GM18868 (cell line): ENCODE measurements around the gene CREB1.
A peak's percentile ranks its signal among the peaks of the same experiment; 100 is the strongest.
"Not testable (repeated sequence)": the region's sequence is repeated elsewhere in the genome, so short reads cannot be mapped to it uniquely, and the experiment has no call there.

Experiments used
- ATAC-seq: cut with Tn5 transposase; IDR thresholded peaks from one replicate; pipeline ENCODE4 v1.9.1; 2021; ENCODE audit warnings: mild to moderate bottlenecking, moderate library complexity; ENCODE audit not compliant: unreplicated experiment

The CREB1 gene

DNA sequence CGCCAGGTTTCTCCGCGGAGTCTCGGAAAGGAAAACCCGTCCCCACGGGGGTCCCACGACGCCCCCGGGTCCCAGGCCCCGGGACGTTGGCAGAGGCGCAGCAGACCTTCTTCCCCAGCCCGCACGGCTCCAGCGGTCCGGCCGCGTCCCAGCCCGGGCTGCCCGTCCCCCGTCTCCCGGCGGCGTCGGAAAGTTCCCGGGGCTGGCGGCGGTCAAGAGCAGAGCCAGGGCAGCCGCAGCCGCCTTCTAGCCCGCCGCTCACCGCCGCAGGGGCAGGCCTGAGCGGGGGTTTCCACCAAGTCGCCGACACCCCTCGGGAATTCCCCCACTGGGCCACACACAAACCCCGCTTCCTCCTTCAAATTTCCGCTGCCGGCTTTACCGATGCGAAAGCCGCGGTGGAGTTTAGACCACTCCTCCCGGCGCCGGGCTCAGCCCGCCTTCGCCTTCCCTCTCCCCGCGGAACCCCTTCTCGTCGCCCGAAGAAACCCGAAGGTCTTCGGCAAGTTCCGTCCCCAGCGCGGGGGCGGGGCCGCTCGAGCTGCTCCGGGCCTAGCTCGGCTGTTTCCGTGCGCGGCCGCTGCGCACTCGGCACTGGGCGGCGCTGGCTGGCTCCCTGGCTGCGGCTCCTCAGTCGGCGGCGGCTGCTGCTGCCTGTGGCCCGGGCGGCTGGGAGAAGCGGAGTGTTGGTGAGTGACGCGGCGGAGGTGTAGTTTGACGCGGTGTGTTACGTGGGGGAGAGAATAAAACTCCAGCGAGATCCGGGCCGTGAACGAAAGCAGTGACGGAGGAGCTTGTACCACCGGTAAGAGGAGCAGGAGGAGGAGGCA is at the start of gene CREB1:
Gene CREB1, plus strand, starts transcription at position 633 of the 830 bp plus-strand sequence. CDS start 25,674 bp downstream, outside the sequence.
- peak; percentile 83 for ATAC-seq

DNA sequence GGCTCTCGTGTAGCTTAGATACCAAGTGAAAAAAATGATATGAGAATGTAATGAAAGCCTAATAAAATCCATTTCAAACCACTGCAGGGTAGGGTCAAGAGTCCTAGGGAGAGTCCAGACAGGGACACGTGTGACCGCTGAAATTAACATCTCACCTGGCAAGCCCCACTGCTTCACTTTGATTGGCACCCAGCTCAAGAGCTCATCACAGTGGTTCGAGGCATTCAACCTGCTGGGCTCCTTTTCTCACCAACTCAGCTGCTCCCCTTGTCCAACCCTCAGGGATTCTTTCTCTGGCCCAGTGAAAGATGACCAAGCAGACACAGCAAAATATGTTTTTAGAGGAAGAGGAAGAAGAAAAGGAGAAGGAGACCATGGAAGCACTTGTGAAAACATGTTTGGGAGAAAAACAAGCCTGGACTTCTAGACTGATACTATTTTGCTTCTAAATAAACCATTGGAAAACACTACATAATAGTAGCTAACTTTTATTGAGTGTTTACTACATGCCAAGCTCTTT is 49.2 kb upstream of the CREB1 start:
- ATAC-seq = no peak

DNA sequence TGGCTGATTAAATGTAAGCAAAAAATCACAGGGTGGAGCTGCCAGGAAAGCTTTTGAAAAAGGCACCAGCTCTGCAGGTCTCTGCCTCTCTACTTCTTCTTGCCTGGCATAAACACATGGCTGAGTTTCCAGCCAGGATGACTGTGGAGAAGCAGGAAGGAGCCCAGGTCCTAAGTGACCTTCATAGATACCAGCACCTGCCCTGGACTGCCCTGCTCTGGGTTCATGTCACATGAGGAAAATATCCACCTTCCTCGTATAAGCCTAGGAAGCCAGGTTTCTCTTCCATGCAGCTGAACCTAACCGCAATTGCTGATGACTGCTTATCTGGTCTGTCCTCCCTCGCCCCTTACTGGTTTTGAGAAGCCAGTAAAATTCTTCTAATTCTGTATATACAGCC is 47.8 kb upstream of the CREB1 start:
- no peak for ATAC-seq

DNA sequence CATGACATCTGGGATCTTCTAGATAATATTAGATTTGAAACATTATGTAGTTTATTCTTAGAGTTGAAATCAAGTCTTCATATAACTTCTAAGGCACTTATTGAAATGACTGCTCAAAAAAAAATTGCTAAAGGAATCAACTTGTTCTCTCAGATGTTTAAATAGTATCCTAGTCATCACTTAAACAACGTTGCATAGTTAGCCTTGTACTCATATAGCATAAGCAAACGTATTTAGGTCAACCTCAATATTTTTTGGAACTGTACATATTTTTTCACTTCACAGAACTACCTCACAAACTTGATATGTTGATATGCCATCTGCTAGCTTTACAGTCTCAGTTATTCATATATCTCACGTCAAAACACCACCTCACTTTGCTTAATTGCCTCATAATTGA is 47.1 kb upstream of the CREB1 start:
- no peak for ATAC-seq

DNA sequence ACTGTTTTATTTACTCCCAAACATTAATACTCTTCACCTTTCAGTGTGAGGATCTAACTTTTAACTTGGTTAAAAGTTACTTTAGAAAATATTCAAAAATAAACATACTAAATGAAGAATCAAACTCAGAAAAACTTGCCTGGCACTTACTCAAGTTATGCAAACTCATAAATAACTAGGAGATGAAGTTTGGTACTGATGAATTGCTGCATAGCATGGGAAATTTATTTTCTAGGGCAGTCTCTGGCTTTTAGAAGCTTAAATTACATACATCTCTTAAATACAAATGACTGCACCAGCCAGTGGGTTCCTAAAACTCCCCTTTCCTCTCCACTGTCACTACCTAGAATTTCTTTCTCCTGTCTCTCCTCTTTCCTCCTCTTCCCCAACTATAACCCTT is 46.7 kb upstream of the CREB1 start:
- ATAC-seq = no peak

DNA sequence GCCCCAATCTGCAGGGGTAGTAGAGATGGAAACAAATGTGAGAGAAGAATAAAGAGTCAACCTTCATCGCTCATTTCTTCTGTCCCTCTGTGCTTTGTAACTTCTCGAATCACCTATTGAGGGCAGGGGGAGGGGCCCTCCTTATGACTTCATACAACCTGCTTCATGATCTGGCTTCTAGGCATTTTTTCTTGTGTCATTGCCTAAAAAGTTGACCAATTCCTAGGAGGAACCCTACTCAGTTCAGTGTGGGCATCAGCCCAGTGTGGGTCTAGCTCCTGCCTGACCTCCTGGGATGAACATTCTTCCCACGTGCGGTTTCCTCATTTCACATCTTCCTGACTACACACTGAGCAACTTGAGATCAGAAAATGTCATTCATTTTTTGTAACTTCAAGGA is 46.3 kb upstream of the CREB1 start:
- no peak for ATAC-seq

DNA sequence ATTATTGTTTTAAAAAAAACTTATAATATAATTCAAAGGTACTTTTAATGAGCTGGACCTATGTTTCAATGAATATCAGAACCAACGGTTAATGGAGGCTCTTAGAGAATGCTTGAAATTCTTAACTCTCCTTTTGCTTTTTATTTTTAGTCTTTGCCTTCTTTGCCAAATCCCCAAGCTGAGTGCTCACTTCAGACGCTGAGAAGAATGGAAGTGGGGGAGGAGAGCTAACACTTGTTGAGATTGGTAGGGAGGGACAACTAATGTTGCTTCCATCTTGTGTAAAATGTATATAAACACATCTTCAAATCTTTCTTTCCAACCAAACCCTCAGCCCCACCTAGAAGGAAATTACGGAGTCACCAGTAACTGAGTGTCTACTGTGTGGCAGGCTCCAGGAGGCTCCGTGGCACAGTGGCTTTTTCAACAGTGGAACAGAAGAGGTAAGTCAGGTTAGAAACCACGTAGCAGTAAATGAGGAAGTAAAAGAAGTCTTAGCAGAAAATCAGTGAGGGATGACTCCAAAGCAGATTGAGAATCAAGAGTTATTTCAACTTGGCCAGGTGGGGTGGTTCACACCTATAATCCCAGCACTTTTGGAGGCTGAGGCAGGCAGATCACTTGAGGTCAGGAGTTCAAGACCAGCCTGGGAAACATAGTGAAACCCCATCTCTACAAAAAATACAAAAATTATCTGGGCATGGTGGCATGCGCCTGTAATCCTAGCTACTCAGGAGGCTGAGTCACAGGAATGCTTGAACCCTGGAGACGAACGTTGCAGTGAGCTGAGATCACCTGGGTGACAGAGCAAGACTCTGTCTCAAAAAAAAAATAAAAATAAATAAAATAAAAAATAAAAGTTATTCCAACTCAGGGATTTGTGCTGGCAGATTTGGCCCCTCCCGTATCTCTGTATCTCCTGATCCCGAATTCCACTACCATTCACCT is 45.0 kb upstream of the CREB1 start:
- peak; percentile 89 for ATAC-seq

DNA sequence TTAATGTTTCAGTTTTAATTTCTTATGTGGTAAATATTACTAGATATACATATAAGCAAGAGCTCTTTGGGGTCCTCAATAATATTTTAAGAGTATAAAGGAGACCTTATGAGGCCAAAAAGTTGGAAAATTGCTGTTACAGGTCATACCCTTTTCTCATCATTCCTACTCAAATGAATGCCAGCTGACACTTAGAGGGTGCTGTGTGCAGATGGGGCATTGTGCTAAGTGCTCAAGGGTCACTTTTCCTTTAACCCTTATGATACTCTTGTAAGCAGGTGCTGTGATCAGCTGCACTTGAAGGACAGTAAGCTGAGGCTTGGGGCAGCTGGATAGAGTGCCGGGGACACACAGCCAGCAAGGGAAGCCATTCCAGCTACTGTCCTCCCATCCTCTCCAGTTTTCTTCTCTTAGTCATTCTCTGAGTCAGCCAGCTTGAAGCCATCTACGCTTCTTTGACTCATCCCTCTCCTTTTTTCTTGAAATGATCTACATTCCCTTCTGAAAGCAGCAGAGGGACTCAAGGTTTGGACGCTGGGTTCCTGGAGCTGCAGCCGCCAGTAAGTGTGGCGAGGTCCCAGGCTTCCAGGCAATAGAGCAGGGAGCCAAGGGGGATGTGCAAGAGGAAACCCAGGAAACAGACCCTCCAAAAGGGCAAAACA is 42.0 kb upstream of the CREB1 start:
- no peak for ATAC-seq

DNA sequence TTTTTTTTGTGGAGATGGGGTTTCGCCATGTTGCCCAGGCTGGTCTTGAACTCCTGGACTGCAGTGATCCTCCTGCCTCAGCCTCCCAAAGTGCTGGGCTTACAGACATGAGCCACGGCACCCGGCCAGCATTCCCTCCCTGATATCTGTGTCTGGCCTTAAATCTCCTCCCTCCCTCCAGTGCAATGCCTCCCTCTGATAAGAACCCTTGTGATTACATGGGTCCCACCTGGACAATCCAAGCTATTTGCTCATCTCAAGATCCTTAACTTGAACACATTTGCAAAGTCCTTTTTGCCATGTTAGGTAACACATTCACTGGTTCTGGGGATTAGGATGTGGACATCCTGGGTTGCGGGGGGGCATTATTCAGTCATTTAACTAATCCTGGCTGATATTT is 40.5 kb upstream of the CREB1 start:
- ATAC-seq = no peak

DNA sequence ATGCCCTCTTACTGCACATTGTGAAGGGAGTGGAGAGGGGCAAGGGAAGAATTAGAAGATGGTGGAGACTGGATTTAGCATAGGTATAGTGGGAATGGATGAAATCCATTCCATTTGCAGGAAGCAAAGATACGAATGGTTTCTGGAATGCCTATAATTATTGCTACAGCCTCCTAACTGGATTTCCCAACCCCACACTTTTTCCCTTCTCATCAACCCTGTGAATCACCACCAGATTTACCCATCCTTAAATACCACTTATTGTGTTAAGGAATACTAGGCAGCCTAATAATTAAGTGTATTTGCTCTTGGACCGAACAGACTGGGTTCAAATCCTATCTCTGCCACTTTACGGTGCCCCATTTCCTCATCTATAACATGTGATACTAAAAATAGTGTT is 39.3 kb upstream of the CREB1 start:
- no peak for ATAC-seq

DNA sequence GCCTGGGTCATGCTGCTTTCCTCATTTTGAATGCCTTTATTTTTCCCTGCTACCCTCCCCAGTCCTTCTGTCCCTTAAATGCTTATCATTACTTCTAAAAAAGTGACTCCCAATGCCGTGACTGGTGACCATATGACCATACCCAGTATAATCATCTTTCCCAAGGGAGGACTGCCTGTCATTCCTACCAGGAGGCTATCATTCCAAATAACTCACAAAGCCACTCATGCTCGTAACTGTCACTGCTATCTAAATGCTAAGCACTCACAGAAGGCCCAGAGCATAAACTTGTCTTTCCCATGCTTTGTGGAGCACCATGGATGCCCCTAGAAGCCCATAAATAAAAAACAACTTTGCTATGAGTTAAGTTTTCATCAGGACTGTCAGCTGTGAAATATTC is 38.7 kb upstream of the CREB1 start:
- ATAC-seq = no peak

DNA sequence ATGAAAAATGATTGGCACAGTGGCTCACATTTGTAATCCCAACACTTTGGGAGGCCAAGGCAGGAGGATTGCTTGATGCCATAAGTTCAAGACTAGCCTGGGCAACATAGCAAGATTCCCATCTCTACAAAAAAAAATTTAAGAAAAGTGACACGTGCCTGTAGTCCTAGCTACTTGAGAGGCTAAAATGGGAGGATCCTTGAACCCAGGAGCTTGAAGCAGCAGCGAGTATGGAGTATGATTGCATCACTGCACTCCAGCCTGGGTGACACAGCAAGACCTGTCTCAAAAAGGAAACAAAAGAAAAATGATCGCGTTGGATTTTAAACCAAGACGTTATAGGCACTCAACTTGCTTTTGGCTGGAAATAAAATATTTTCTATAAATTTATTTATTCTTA is 37.8 kb upstream of the CREB1 start:
- ATAC-seq = no peak

DNA sequence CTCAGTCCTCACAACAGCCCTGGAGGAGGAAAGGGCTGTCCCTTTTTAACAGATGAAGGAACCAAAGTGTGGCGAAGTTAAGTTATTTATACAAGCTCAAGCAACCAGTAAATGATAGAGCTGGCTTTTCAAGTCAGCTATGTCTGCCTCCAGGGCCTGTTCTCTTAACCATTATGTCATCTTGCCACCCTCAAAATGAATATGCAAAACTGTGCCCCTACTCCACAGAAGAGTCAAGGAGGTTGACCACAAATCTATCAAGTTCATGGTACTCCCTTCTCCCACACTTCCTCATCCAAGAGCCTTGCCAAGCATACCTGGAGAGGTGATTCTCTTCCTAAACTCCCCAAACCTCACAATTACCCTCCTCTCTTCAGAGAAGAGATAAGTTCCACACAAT is 37.3 kb upstream of the CREB1 start:
- ATAC-seq = no peak

DNA sequence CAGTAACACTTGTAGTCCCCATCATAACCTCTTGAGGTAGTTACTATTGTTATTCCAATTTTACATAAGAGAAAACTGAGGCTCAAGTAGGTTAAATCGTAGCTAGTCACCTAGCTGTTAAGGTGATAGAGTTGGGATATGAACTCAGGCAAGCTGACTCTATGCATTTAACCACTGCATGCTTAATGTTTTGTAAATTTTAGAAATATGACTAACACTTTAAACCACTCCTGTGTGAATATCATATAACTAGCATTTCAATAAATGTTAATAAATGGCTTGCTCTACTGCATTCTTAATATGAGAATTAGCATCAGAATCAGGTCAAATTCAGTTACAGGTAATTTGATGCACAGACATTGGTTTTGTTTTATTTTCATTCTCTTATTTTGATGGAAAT is 35.6 kb upstream of the CREB1 start:
- no peak for ATAC-seq

DNA sequence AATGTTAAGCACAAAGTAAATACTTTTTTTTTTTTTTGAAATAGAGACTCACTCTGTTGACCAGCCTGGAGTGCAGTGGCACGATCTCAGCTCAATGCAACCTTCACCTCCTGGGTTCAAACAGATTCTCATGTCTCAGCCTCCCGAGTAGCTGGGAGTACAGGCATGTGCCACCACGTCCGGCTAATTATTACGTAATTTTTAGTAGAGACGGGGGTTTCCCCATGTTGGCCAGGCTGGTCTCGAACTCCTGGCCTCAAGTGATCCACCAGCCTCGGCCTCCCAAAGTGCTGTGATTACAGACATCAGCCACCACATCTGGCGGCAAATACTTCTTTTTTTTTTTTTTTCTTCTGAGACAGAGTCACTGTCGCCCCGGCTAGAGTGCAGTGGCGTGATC is 32.8 kb upstream of the CREB1 start:
- not testable (repeated sequence) for ATAC-seq

DNA sequence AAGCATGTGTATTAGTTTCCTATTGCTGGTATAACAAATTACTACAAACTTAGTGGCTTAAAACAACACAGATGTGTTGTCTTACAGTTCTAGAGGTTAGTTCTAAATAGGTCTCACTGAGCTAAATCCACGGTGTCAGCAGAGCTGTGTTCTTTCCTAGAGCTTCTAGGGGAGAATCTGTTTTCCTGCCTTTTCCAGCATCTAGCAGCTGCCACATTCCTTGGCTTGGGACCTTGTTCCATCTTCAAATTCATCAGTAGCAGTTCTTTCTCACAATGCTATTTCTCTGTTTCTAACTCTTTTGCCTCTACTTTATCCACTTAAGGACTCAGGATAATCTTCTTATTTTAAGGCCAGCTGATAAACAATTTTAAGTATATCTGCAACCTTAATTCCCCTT is 32.2 kb upstream of the CREB1 start:
- no peak for ATAC-seq

DNA sequence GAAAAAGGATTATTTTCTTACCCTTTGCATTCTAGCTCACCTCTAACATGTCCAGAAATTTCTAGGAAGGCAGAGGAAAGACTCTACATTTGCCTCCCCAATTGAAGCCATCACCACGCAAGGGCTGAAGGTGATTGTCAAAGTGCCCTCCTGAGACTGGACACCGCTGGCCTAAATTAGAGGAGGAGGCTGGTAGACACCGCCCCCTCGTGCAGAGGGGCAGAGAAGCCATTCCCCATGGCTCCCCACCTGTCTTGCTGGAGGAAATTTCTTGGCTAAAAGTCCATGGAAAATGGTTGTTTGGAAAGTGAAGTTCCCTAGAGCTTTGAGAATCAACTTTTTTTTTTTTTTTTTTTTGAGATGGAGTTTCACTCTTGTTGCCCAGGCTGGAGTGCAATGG is 31.3 kb upstream of the CREB1 start:
- ATAC-seq = no peak

DNA sequence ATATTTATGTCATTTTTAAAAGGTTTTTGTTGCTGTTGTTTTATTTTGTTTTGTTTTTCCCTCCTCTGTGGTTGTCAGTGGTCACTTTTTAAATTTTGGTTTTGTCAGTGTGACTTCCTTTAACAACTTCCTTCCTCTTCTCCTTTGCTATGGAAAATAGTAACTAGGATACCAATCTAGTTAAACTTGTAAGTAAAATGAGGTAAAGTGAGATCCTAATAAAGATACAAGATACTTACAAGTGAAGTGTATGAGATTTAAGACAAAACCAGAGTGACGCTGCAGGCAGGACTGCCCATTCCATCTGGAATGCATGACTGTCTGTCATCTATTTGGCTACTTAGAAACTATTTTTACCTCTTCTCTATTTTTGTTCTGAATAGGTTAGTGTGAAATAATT is 30.6 kb upstream of the CREB1 start:
- no peak for ATAC-seq

DNA sequence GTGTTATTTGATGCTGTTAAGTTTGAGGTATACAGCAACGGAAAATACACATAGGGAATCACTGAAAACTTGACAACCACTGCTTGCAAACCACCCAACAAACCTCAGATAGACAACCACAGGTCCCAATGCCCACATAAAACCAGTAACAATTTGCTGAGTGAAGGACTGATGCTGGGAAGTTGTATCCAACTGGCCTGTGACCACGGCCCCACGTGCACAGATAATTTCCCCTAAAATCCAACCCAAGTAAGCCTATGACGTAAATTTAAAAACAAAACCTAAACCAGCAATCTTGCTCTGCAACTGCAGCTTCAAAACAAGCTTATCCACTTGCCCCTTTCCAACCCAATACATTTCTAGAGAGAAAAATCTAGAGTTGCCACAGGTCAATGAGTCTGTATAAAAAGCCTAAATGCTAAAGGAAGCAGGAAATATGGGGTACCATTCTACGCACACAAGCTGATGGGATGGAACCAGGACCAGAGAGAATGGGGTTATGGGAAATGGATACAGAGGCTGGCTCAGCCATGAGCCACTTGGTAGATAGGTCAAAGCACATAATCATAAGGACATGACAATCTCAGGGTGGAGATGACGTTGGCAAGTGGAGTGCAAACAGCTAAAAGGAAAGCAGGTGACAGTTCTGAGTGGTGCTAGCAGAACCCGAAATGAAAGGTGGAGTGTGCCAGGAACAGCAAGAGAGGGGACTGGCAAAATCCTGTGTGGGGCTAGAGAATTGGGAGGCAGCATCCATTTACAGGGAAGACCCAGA is 27.8 kb upstream of the CREB1 start:
- ATAC-seq = no peak

DNA sequence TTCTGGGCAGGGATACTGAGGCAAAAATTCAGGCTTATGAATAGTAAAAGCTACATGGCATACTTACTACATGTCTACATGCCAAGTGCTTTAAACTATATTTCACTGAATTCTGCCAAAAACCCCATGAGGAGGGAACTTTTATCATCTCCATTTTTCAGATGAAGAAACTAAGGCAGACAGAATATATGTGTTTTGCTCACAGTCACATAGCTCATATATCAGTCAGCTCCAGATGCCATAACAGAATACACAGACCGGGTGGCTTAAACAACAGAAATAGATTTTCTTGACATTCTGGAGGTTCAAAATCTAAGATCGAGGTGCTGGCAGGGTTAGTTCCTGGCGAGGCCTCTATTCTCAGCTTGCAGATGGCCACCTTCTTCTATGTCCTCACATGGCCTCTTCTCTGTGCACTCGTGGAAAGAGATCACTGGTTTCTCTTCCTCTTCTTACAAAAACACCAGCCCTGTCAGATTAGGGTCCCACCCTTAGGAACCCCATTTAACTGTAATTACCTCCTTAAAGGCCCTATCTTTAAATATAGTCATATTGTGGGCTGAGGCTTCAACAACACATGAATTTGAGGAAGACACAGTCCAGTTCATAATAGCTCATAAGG is 27.1 kb upstream of the CREB1 start:
- peak; percentile 45 for ATAC-seq
